PFSK-1 (cell line): ENCODE data around the gene MKRN1.

Experiments used
- POLR2AphosphoS5 ChIP-seq: IDR thresholded peaks from 2 replicates; pipeline ENCODE4 v1.6.1; 2012; ENCODE audit warnings: low read depth, mild to moderate bottlenecking, control low read depth, low read length, moderate library complexity
- SIN3A ChIP-seq: IDR thresholded peaks from 2 replicates; pipeline ENCODE4 v1.6.1; 2012; ENCODE audit warnings: mild to moderate bottlenecking, low read length, moderate library complexity, borderline replicate concordance; ENCODE audit not compliant: insufficient read depth
- TF ChIP-seq, protein P1 (sequence below), 2 experiments: IDR thresholded peaks; 2 replicates each; pipeline versions ENCODE4 v1.6.1 to v1.8.0; 2011 to 2012; ENCODE audit warnings: low read depth in 2 of 2, low read length in 2 of 2, control low read depth in 1 of 2, inconsistent platforms in 1 of 2, mild to moderate bottlenecking in 1 of 2, moderate library complexity in 1 of 2; ENCODE audit not compliant: insufficient read depth in 1 of 2

DNA sequence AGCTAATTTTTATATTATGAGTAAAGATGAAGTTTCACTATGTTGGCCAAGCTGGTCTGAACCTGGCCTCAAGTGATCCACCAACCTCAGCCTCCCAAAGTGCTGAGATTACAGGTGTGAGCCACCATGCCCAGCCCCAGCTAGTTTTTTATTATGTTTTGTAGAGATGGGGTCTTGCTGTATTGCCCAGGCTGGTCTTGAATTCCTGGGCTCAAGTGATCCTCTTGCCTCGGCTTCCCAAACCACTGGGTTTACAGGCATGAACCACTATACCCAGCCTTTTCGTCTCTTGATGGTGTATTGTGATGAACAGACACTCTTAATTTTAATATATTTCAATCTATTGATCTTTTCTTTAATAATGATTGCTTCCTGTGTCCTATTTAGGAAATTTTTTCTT lies 57.8 kb downstream of the MKRN1 start:
- TF ChIP-seq SIN3A: no peak
- TF ChIP-seq, protein P1, sequence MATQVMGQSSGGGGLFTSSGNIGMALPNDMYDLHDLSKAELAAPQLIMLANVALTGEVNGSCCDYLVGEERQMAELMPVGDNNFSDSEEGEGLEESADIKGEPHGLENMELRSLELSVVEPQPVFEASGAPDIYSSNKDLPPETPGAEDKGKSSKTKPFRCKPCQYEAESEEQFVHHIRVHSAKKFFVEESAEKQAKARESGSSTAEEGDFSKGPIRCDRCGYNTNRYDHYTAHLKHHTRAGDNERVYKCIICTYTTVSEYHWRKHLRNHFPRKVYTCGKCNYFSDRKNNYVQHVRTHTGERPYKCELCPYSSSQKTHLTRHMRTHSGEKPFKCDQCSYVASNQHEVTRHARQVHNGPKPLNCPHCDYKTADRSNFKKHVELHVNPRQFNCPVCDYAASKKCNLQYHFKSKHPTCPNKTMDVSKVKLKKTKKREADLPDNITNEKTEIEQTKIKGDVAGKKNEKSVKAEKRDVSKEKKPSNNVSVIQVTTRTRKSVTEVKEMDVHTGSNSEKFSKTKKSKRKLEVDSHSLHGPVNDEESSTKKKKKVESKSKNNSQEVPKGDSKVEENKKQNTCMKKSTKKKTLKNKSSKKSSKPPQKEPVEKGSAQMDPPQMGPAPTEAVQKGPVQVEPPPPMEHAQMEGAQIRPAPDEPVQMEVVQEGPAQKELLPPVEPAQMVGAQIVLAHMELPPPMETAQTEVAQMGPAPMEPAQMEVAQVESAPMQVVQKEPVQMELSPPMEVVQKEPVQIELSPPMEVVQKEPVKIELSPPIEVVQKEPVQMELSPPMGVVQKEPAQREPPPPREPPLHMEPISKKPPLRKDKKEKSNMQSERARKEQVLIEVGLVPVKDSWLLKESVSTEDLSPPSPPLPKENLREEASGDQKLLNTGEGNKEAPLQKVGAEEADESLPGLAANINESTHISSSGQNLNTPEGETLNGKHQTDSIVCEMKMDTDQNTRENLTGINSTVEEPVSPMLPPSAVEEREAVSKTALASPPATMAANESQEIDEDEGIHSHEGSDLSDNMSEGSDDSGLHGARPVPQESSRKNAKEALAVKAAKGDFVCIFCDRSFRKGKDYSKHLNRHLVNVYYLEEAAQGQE (IDR thresholded peaks at IDR 0.05; ENCODE audit: insufficient read depth in 1 of 2, low read depth in 2 of 2, low read length in 2 of 2): no peak
- no peak for TF ChIP-seq POLR2AphosphoS5
